ENCODE data around the gene GSK3B. TPM values are rescaled to one million over a fixed set of nuclear protein-coding genes. Genes with fewer than 3 reads are reported as not detected.

Gene GSK3B
- total RNA-seq, 1 experiment from 2014 or later, result 56.5 TPM

DNA sequence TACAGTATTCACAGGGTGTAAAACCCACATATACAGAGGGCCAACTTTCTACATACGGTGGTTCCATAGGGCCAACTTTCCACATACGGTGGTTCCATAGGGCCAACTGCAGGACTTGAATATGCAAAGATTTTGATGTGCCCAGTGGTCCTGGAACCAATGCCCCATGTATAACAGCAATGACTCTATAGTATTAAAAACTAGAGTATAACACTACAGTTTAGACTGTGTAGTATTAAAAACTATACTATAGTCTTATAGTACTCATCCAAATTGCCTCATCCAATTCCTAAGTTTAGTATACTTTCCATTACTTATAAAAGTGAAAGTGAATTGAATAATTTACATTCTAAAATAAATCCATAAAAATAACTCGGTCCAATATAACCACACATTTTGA lies 75.9 kb downstream of the GSK3B start:
- Mint-ChIP-seq H3K4me1 (peaks cover 20 to 25% of the 10 kb centered on the region in 2 experiments), H3K4me3 (no peak overlapping the region), H3K27ac (no peak overlapping the region), H3K9me3 (no peaks in the 10 kb centered on the region), H3K36me3 (ENCODE audit: insufficient read depth in 1 of 3, low read depth in 3 of 3) (no peaks in the 10 kb centered on the region; a peak in 1 of 7 replicates), H3K27me3 (ENCODE audit: low read depth) (no peaks in the 10 kb centered on the region)
- Histone ChIP-seq H2BK12ac (ENCODE audit: insufficient read length, low read depth, low read length) (no peak overlapping the region), H3K18ac (ENCODE audit: insufficient read length, low read depth, low read length) (no peak overlapping the region), H4K20me1 (ENCODE audit: control insufficient read depth, insufficient read depth, insufficient read length) (no peaks in the 10 kb centered on the region), H3K9me3 (ENCODE audit: control insufficient read depth, low read depth, low read length) (no peaks in the 10 kb centered on the region), H3K27me3 (ENCODE audit: insufficient read depth, low read length) (no peaks in the 10 kb centered on the region), H3K9ac (ENCODE audit: extremely low read depth, insufficient read length, low read length) (no peak overlapping the region), H4K8ac (replicated peaks; ENCODE audit: insufficient read length, low read depth, low read length) (no peak overlapping the region), H2BK20ac (ENCODE audit: low read depth, low read length, poor library complexity, severe bottlenecking) (no peak overlapping the region), H3K56ac (ENCODE audit: insufficient read length, low read depth, low read length) (no peak overlapping the region), H3K79me1 (ENCODE audit: insufficient read depth, low read depth, low read length, poor library complexity, severe bottlenecking) (peaks cover 2% of the 10 kb centered on the region), H3K4ac (ENCODE audit: low read depth, low read length) (no peak overlapping the region), H3K4me1 (ENCODE audit: insufficient read depth, low read length) (no peaks in the 10 kb centered on the region; the same call in 1 of the 2 replicates), H3K79me2 (ENCODE audit: insufficient read depth, low read length) (peaks cover 8% of the 10 kb centered on the region; the same call in 1 of the 2 replicates), H3K4me2 (ENCODE audit: insufficient read depth, insufficient read length, low read length) (no peak overlapping the region), H3K14ac (ENCODE audit: insufficient read depth, low read length) (no peak overlapping the region), H2AK5ac (ENCODE audit: insufficient read length, low read length) (no peak overlapping the region), H3K23ac (ENCODE audit: insufficient read length, low read depth, low read length) (no peak overlapping the region), H3T11ph (ENCODE audit: low read length) (no peak overlapping the region), H2BK120ac (ENCODE audit: low read depth, low read length, poor library complexity, severe bottlenecking) (no peak overlapping the region), H4K91ac (ENCODE audit: insufficient read length, low read depth, low read length) (no peak overlapping the region), H2BK15ac (ENCODE audit: low read depth, low read length) (no peak overlapping the region), H2AFZ (ENCODE audit: low read length) (no peak overlapping the region), H3K27ac (ENCODE audit: insufficient read length, low read depth, low read length) (no peak overlapping the region), H4K5ac (ENCODE audit: insufficient read length, low read depth, low read length) (no peak overlapping the region), H3K23me2 (ENCODE audit: insufficient read length, low read depth, low read length, poor library complexity, severe bottlenecking) (no peaks in the 10 kb centered on the region), H2BK5ac (ENCODE audit: insufficient read length, low read length) (no peak overlapping the region)
- WGBS (ENCODE audit: extremely low coverage, insufficient read length, low lambda C conversion rate), result no CpG with 5 or more reads among the region's 3 CpGs
- TF ChIP-seq, protein P1, sequence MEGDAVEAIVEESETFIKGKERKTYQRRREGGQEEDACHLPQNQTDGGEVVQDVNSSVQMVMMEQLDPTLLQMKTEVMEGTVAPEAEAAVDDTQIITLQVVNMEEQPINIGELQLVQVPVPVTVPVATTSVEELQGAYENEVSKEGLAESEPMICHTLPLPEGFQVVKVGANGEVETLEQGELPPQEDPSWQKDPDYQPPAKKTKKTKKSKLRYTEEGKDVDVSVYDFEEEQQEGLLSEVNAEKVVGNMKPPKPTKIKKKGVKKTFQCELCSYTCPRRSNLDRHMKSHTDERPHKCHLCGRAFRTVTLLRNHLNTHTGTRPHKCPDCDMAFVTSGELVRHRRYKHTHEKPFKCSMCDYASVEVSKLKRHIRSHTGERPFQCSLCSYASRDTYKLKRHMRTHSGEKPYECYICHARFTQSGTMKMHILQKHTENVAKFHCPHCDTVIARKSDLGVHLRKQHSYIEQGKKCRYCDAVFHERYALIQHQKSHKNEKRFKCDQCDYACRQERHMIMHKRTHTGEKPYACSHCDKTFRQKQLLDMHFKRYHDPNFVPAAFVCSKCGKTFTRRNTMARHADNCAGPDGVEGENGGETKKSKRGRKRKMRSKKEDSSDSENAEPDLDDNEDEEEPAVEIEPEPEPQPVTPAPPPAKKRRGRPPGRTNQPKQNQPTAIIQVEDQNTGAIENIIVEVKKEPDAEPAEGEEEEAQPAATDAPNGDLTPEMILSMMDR (conservative IDR thresholded peaks at IDR 0.05), result no peak
- DNase-seq, result no peak
